ENCODE results near the gene LRRC74A. TPM values are rescaled to one million over a fixed set of nuclear protein-coding genes. Genes with fewer than 3 reads are reported as not detected.

The LRRC74A gene
- total RNA-seq, 1 donor from 2014 or later, result not detected

GRCh38 chr14:76848879-76849278 lies 22.7 kb downstream of the LRRC74A start:
- no peak for DNase-seq (ENCODE audit: low read depth)

GRCh38 chr14:76855066-76855465 lies 28.9 kb downstream of the LRRC74A start:
- DNase-seq (ENCODE audit: low read depth), result no peak

GRCh38 chr14:76856769-76857168 lies 30.6 kb downstream of the LRRC74A start:
- DNase-seq (ENCODE audit: low read depth), result no peak

- no peak for DNase-seq (ENCODE audit: low read depth)
Observed at GRCh38 chr14:76861574-76862255, 35.5 kb downstream of the LRRC74A start.

GRCh38 chr14:76862546-76863282 lies 36.5 kb downstream of the LRRC74A start:
- no peak for DNase-seq (ENCODE audit: low read depth)

GRCh38 chr14:76863724-76864407 lies 37.7 kb downstream of the LRRC74A start:
- DNase-seq (ENCODE audit: low read depth), result no peak

- no peak for DNase-seq (ENCODE audit: low read depth)
Observed at GRCh38 chr14:76866456-76866855, 40.2 kb downstream of the LRRC74A start.

- no peak for DNase-seq (ENCODE audit: low read depth)
Observed at GRCh38 chr14:76867516-76868453, 41.6 kb downstream of the LRRC74A start.

GRCh38 chr14:76868454-76869170 lies 42.4 kb downstream of the LRRC74A start:
- no peak for DNase-seq (ENCODE audit: low read depth)

GRCh38 chr14:76870166-76870565 lies 44.0 kb downstream of the LRRC74A start:
- DNase-seq (ENCODE audit: low read depth), result no peak

- peak; percentile 15 for DNase-seq (ENCODE audit: low read depth)
Observed at GRCh38 chr14:76872796-76873432, 46.7 kb downstream of the LRRC74A start.

- DNase-seq (ENCODE audit: low read depth), result no peak
Observed at GRCh38 chr14:76874734-76875133, 48.5 kb downstream of the LRRC74A start.

- DNase-seq (ENCODE audit: low read depth), result peak; percentile 52
Observed at GRCh38 chr14:76876076-76876475, 49.9 kb downstream of the LRRC74A start.

- DNase-seq (ENCODE audit: low read depth), result no peak
Observed at GRCh38 chr14:76877871-76878270, 51.7 kb downstream of the LRRC74A start.

- no peak for DNase-seq (ENCODE audit: low read depth)
Observed at GRCh38 chr14:76880449-76880848, 54.2 kb downstream of the LRRC74A start.

- no peak for DNase-seq (ENCODE audit: low read depth)
Observed at GRCh38 chr14:76881348-76881747, 55.1 kb downstream of the LRRC74A start.

- no peak for DNase-seq (ENCODE audit: low read depth)
Observed at GRCh38 chr14:76882651-76883050, 56.4 kb downstream of the LRRC74A start.

GRCh38 chr14:76883447-76883846 lies 57.2 kb downstream of the LRRC74A start:
- no peak for DNase-seq (ENCODE audit: low read depth)

GRCh38 chr14:76884394-76884793 lies 58.2 kb downstream of the LRRC74A start:
- no peak for DNase-seq (ENCODE audit: low read depth)

GRCh38 chr14:76884853-76885276 lies 58.7 kb downstream of the LRRC74A start:
- no peak for DNase-seq (ENCODE audit: low read depth)
